Effector CD8-positive, alpha-beta T cell (primary cell): ENCODE data around the gene HPGD.

Experiments
- DNase-seq: peaks from one replicate; lab custom pipeline; 2025; lab: John Stamatoyannopoulos, UW
- total RNA-seq, 4 experiments: gene quantifications; one replicate each; lab custom pipeline; 2026; lab: John Stamatoyannopoulos, UW

The HPGD gene
- 0.49 to 2.2 (median 0.72) reads per million in 4 experiments for total RNA-seq

DNA sequence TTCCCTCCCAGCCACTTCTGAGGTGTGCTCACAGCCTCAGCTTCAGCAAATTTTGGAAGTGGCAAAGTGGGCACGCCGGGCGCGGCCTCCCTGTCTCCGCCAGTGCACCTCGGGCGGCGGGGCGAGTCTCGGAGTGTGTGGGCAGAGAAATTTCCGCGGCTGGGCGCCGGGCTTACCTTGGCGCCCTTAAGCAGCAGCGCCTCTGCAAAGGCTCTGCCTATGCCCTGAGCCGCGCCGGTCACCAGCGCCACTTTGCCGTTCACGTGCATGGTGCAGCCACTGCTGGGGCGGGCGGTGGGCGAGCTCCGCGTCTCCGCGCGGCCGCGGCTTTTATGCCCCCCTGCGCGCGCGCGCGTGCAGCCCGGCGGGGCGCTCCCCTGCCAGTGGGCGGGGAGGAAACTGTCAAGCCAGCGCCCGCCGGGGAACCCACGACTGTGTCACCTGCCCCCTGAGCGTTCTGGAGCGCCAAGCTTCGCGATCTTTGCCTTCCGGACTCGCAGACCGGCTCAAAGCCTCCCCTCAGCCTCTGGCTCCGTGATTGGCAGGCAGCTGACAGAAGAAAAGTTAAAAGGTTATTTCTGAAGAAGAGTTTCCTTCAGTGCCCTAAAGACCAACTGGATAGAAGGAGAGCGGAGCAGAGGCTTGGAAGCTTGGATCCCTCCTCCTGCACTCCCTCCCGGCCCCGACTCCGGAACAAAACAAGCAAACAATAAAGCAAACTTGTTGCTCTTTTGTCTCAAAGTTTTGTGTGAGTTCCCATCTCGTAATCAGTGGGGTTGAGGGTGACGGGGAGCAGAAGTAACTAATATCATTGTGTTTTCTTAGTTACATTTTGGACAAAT, at the start of gene HPGD:
TSS of gene HPGD (minus strand) at position 306 of the 842 bp plus-strand sequence. CDS start at position 269, 37 bp downstream.
- DNase-seq, result peak; percentile 68

DNA sequence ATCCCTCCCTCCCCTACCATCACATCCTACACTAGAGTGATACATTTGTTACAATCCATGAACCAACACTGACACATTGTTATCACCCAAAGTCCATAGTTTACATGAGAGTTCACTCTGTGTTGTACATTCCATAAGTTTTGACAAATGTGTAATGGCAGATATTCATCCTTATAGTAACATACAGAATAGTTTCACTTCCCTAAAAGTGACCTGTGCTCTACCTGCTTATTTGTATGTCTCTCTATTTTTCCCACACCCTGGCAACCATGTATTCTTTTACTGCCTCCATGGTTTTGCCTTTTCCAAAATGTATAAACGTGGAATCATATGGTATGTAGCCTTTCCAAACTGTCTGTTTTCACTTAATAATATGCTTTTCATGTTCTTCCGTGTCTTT, 42.2 kb upstream of the HPGD start:
- DNase-seq, result no peak

DNA sequence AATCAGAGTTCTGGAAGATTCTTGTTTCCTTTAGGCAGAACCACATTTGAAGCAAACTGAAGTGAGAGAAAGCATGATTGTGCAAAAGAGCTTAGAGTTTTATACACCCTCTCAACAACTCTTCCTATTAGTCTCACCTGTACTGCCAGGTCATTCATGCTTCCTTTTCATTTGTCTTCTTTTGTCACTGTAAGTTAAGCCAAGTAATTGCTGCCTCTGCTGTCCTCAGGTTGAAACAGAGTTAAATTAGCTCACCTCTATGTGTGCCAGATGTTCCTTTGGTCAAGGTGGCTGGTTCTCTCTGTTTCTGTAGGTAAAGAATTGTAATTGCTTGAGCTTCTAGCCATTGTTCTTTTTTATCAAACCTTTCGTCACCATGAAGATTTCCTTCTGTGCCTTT, 41.1 kb upstream of the HPGD start:
- no peak for DNase-seq

DNA sequence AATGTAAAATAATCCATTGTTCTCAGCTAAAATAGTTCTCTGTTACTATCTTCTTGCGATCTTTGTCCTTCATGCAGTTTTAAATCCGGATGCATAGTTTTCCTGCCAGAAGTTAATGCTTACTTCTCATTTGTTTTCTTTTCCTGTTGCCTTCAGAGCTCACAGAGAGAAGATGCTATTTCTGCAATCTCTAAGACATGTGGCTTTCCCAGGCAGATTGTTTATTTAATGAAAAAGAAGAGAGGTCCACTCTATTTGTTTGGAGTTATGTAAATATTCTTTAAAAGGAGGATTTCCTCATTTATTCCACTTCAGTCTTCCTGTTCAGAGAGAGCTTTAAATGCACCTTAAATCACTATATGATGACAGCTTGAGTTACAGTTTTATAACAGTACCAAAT, 39.3 kb upstream of the HPGD start:
- no peak for DNase-seq

DNA sequence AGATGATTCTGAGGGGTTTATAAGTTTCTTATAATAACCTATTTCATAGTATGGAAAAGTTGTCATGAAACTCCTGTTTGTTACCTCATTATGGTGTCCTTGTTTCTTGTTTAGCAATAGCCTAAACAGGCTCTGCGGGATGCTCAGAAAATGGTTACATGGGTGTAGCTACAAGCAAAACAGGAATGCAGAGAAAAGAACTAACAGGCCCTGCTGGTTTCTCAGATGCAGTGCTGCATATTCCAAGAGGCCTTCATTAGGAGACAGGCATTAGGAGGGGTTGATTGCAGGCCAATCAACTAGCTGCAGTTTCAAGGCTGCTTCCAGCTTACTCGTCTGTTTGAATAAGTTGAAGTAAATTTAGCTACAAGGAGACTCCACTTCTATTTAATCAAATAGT, 37.6 kb upstream of the HPGD start:
- no peak for DNase-seq

DNA sequence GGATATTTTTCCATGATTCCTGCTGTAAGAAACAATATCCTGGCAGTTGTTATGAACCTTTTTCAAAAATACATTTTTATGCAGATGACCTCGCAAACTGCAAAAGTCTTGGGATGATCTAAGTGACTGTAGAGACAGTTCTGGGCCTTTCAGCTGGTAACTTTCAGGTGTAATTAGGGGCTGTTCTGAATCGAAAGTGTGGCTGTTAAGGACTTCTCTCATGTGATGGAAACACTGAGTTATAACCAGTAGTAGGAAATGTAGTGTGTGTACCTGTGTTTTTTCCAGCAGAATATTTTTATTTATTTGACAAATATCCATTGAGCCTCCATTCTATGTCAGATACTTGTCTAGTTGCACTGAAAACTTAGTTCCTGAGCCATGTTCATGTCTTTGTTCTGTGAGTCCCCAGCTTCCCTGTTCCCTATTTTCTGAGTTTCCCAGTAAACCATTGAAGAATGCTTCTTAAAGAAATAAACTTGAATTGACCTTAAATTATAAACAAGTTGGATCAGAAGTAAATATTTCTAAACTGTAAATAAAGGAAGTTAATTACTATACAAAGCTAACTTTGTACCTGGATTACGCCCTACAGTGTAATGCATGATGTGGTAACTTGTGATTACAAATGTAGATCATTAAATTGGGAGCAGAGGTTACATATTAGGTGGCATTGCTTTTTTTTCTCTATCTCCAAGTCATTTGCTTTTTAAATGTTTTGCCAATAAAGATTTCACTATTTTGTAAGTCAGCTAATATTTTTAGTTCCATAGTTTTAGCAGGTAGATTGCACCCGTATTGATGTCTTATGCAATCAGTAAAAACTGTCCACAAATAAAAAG, 33.7 kb upstream of the HPGD start:
- DNase-seq, result no peak

DNA sequence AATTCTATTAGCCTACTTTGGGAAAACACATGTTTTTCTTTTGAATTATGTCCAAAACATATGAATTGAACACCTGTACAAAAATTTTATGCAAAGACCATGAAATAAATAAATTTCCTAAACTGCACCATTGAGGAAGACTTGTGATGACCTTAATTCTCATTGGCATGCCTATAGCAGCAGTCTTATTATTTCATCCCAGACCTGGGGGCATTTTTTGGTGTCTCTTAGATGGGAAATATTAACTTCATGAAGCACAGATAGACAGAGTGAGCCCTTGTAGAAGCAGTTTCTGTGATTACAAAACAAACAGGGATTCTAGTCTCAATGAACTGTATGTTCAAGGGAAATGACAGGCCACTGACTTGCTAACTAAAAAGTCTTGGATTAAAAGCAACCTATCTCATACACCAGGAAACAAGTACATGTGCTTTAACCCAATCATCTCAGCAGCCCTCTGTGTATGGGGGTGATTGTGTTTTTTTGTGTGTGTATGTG, 32.0 kb upstream of the HPGD start:
- no peak for DNase-seq

DNA sequence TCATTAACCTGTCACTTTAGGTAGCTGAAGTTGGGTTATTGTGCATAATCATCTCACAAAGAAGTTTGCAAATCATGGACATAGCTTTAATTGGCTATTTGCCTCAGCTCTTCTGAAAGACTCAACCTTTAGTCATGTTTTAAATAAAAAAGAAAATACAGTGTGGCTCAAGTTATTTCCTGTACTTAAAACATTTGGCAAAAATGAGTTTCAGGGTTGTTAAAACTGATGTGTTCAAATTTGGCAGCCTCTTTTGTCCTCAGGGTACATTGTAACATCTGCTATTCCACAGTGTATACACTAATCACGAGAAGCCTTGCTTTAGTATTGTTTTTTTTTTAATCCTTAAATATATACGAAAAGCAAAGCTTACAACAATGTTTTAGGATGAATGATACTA, 31.5 kb upstream of the HPGD start:
- no peak for DNase-seq

DNA sequence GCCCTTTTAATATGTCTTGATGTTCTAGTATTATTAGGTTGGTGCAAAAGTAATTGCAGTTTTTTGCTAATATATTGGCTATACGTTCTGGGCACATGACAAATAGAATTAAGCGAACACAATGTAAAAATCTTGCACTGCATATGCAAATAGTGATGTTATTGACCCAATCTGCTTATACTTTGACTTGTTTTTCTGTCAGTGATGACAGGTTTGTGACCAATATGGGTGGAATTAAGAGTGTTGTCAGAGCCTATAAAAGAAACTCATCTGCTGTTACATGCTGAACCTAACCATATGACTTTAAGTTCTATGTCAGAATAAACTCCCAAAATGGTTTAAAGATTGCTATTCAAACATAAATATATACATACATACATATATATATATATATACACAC, 30.7 kb upstream of the HPGD start:
- DNase-seq, result no peak

DNA sequence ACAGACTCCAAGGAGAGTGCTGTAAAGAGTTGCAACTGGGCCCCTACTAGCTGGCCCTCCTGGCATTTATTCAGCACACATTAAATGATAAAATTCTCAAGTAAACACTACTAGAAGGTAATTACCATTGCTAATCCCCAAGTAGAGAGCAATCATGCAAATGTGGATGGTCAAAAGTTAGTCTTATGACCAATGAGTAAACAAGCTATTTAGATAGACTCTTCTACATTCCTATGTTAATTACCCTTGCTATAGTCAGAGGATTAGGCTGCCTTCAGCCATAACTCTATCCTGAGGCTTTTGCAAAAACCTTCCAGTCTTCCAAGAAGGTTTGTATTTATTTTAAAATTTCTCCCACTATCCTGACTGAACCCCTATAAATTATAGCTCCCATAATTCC, 28.3 kb upstream of the HPGD start:
- no peak for DNase-seq

DNA sequence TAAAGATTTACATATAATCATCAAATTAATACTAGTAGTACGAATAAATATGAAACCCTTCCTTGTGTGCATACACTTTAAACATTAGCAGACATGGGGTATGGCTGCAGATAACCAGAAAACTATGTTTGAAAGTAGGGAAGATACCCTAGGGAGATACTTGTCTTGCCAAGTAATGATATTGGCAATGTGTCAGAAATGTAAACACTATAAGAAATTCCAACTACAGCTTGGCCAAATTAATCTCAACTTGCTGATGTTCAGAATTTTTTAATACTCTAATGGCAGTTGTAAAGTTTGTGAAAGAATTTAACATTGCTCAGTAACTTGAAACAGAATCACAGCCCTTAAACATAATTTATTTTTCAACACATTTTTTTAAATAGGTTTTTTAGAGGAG, 27.4 kb upstream of the HPGD start:
- DNase-seq, result no peak

DNA sequence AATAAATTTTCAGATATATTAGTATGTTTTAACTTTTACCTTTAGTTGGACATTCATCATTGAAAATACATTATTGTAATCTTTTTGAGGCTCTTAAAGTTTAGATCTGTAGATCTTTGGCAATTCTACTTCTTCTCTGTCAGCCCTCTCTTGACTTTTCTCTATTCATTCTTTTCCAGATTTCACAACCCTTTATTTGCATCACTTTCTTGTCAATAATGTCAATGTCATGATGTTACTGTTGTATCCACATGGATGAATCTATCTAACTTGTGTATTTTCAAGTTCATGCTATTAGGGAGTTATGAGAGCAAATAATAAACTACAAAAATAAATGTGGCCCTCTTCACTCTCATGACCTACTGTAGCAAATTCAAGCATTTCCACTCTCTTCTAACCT, 23.0 kb upstream of the HPGD start:
- DNase-seq, result no peak

DNA sequence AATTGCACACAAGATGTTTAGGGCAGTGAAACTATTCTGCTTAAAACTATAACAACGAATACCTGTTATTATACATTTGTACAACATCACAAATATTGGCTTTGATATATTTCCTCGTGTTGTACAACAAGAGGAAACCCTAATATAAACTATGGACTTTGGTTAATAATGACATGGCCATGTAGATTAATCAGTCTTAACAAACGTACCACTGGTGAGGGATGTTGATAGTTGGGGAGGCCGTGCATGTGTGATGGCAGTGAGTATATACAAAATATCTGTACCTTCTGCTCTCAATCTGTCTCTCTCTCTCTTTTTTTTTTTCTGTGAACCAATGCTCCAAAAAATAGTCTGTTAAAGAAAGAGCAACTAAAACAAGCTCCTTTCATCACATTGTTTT, 22.2 kb upstream of the HPGD start:
- DNase-seq, result no peak

DNA sequence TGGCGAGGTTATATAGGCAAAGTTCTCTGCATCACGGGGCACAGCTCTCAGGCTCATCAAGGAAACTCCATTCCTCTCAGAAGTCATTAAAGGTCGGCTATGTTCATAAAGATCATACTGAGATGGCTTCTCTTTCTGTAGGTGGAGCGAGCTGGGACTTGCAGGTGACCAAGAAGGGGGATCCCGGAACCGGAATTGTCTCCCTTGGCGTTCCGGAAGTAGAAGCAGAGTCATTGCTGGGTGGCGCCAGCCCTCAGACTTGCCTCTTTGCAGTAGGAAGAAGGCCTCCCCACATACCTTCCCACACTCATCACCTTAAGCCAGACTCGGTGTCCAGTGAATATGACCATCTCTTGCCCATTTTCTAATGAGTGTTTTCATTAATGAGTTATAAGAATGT, 17.9 kb upstream of the HPGD start:
- no peak for DNase-seq

DNA sequence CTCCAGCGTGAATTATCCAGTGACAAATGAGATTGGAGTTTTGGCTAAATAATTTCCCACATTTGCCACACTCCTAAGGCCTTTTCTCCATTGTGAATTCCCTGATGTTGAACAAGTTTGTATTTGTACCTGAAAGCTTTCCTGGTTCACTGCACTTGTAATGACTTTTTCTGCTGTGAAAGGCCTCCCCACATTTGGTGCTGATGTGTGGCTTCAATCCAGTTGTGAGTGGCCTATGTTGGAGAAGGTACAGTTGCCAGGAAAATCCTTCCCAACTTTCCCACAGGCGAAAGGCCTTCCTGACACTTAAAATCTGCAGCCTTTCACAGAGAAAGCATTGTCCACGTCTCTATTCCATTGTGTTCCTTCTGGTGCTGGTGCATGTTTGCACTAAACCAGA, 17.3 kb upstream of the HPGD start:
- no peak for DNase-seq

DNA sequence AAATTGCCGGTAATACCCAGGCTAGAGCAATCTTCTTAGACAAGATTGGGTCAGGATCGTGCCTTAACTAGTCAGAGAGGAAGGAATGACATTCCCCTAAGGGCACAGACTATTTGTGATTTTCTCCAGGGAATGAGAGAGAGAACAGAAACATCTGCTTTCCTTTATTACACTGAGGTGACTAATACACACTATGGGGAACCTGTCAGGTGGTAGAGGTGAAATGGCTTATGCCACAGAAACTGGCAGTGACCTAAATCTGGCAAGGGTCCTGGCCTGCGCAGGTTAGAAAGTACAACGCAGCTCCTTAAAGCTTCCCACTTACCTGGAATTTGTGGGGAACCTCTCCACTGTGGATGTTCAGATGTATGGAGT, 16.6 kb upstream of the HPGD start:
- DNase-seq, result no peak

DNA sequence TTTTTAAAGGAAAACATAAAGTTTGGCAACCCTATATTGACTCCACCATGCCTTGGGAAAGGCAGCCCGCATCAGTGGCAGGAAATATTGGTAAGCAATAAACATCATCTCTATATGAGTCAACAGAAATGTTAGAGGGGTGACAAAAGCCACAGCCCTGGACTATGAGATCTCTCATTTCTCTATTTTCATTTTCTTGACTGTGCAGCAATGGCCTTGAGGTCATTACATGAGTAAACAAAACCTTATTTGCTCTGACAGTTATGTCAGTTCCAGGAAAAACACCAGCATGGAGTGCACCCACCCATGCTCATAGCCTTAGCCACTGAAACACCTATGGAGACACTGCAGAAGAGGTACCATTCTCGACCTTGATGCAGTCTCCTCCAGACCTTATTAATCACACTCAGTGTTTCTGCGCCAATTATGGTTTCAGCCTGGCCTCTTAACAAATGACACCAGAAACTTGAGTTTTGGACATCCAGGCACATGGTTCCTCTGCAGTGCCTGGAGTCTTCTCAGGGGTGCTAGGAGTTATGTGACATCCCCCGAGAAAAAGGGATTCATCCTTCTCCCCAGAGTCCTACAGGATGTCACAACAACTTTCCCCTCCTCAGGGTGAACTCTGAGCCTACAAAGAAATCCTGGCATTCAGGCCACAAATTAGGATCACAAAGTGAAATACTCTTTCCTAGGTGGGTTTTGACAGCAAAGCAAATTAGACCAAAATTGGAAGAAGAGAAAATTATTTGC, 16.0 kb upstream of the HPGD start:
- DNase-seq, result no peak

DNA sequence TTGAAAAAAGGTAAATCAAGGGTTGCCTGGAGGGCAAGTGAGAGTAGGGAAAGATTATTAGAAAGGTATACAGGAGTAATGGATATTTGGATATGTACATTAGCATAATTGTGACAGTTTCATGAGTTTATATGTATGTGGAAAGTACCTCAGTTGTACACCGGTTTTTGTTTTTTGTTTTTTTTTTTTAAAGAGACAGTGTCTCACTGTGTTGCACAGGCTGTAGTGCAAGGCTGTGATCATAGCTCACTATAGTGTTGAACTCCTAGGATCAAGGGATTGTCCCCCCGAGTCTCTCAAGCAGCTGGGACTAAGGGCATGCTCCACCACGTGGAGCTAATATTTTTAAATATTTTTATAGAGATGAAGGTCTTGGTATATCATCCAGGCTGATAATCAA, 15.3 kb upstream of the HPGD start:
- DNase-seq, result no peak

DNA sequence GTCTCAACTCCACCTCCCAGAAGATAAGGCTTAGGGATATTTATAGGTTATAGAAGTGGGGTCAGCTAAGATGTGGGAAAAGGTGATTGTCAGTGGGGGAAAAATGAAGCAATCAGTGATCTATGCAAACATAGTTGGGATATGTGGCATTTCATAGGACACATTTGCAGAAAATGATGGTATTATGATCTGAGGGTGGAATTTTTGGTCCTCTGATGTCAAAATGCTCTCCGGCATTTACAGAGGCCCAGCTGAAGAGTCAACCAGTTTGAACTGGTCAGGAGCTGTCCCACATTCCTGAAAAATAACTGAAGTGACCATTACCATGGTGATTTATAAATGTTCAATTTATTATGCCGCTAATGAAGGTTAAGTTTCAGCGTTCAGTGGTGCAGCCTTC, 12.2 kb upstream of the HPGD start:
- DNase-seq, result no peak

DNA sequence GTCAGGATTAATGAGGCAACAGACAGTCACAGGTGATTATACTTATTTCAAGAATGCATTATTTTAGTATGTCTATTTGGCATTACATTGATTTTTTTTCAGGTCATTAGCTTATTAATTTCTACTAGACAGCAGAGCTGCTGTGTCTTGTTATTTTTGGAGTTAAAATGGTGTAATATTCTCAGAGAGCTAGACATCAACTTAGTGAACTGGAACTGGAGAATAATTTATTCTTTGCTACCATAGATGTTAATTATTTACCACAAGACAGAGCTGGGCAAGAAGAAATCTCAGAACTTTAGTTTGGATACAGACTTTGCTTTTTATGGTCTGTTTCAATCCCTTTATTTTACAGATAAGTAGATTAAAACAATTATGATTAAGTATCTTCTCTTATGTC, 10.2 kb upstream of the HPGD start:
- no peak for DNase-seq

DNA sequence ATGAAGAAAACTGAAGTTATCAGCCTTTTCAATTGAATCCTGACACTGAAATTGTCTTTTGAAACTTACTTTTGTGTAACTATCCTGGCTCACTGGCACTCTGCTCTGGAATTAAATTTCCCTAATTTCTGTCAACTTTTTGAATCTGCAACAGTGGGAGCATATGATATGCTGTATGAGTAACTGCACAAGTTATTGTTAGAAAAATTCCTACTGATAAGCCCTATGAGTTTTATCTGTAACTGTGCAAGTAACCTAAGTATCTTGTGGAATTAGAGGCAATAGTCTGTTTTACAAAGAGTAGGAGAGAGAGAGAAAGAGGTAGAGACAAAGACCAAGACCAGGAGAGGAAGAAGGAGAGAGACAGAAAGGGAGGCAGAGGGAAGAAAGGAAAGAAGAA, 9.2 kb upstream of the HPGD start:
- no peak for DNase-seq

DNA sequence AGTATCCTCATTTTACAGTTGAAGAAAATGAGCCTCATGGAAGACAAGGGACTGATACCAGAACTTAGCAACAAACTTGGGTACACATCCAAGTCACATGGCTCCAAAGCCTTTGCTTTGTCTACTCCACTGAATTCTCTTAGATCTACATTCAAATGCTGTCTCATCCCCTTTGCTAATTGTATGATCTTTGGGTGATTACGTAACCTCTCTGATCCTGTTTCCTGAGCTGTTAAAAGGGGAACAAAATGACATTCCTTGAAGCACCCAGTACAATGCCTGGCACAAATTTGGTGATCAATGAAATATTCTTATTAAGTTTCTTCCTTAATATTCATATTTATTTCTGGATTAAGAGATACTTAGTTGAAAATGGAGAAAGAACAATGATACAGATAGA, 5.9 kb upstream of the HPGD start:
- no peak for DNase-seq
